ENCODE measurements around the gene ABCC11.

ABCC11 gene

DNA sequence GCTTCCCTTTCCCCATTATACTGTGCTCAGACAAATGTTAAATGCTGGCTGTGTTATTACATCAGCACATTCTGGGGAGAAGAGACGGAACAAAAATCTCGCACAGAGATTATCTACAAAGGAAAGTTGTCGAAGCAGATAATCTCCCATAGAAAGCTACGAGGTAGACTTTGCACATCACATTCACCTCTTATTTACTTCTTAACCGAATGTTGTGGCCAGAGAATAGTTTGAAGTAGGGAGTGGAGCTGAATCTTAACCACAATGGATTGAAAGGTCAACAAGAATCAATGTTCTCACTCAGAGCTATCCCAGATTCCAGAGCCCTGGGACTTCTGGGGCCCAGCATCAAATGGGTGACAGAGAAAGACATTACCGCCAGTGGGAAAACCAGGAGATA, 31.6 kb downstream of the ABCC11 start:
- TF ChIP-seq SP1 (IDR thresholded peaks at IDR 0.05) (no peak), NFRKB (IDR thresholded peaks at IDR 0.05) (no peak), L3MBTL2 (conservative IDR thresholded peaks at IDR 0.05) (no peak), LEF1 (IDR thresholded peaks at IDR 0.05; ENCODE audit: borderline replicate concordance) (no peak), ELF4 (IDR thresholded peaks at IDR 0.05) (no peak), FOXK2 (IDR thresholded peaks at IDR 0.05) (no peak), ARNT (IDR thresholded peaks at IDR 0.05) (no peak), BHLHE40 (IDR thresholded peaks at IDR 0.05; ENCODE audit: borderline replicate concordance) (no peak), FOXA1 (IDR thresholded peaks at IDR 0.05) (no peak), FOXM1 (IDR thresholded peaks at IDR 0.05; ENCODE audit: borderline replicate concordance) (no peak), TARDBP (IDR thresholded peaks at IDR 0.05) (no peak), ZNF384 (IDR thresholded peaks at IDR 0.05) (no peak), CTBP1 (IDR thresholded peaks at IDR 0.05; ENCODE audit: borderline replicate concordance) (no peak)
- TF ChIP-seq, protein P1, sequence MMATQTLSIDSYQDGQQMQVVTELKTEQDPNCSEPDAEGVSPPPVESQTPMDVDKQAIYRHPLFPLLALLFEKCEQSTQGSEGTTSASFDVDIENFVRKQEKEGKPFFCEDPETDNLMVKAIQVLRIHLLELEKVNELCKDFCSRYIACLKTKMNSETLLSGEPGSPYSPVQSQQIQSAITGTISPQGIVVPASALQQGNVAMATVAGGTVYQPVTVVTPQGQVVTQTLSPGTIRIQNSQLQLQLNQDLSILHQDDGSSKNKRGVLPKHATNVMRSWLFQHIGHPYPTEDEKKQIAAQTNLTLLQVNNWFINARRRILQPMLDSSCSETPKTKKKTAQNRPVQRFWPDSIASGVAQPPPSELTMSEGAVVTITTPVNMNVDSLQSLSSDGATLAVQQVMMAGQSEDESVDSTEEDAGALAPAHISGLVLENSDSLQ (IDR thresholded peaks at IDR 0.05): no peak
- ChIA-PET CTCF (no interaction called here), POLR2A (no interaction called here)
- DNase-seq (ENCODE audit: extremely low spot score): no peak

DNA sequence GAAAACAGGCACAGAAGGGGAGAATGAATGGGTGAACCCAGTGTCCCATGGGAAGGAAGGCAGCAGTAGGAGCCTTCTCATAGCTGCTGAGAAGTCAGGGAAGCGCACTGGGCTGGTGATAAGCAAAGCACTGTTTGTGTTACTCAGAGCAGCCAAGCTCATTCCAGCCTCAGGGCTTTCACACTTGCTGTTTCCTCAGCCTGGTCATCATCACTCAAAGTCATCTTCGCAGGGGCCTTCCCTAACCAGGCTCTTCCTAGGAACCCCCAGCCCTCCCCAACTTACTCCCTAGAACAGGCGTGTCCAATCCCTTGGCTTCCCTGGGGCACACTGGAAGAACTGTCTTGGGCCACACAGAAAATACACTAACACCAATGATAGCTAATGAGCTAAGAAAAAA, 35.3 kb downstream of the ABCC11 start:
- CTCF ChIA-PET: no interaction called here
- TF ChIP-seq HDGF (IDR thresholded peaks at IDR 0.05; ENCODE audit: borderline replicate concordance): no peak
- no peak for TF ChIP-seq SUZ12 (IDR thresholded peaks at IDR 0.05)
- TF ChIP-seq CTBP1 (IDR thresholded peaks at IDR 0.05; ENCODE audit: borderline replicate concordance): no peak
- no peak for TF ChIP-seq L3MBTL2 (conservative IDR thresholded peaks at IDR 0.05)
- no peak for TF ChIP-seq FOXK2 (IDR thresholded peaks at IDR 0.05)
- no peak for TF ChIP-seq LEF1 (IDR thresholded peaks at IDR 0.05; ENCODE audit: borderline replicate concordance)
- TF ChIP-seq FOXA1 (IDR thresholded peaks at IDR 0.05): no peak
- TF ChIP-seq ELF4 (IDR thresholded peaks at IDR 0.05): no peak
- TF ChIP-seq ARNT (IDR thresholded peaks at IDR 0.05): no peak
- TF ChIP-seq SP1 (IDR thresholded peaks at IDR 0.05): no peak
- no peak for TF ChIP-seq NFRKB (IDR thresholded peaks at IDR 0.05)
- TF ChIP-seq, protein P1 (IDR thresholded peaks at IDR 0.05): no peak
- TF ChIP-seq BHLHE40 (IDR thresholded peaks at IDR 0.05; ENCODE audit: borderline replicate concordance): no peak
- POLR2A ChIA-PET: no interaction called here
- DNase-seq (ENCODE audit: extremely low spot score): no peak

DNA sequence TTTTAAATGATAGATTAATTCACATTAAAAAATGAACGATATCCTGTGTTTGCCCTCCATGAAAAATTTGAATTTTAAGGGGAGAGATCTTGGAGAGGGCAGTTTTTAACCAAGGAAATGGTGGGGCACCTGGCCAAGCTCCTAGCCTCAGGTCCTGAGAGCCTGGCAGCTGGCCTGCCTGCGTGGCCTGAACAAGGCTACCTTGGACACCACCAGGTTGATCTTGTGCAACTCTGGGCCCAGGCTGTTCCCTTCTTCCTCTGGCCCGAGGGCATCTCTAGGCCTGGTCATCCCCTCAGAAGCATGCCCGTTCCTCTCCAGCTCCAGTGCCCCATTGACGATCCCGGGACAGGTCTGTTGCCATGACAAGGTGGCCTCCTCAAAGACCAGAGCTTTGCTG, 36.6 kb downstream of the ABCC11 start:
- no peak for TF ChIP-seq FOXA1 (IDR thresholded peaks at IDR 0.05)
- no peak for TF ChIP-seq ELF4 (IDR thresholded peaks at IDR 0.05)
- TF ChIP-seq FOXK2 (IDR thresholded peaks at IDR 0.05): no peak
- TF ChIP-seq, protein P1 (IDR thresholded peaks at IDR 0.05): no peak
- no peak for TF ChIP-seq SUZ12 (IDR thresholded peaks at IDR 0.05)
- CTCF ChIA-PET: no interaction called here
- no peak for DNase-seq (ENCODE audit: extremely low spot score)
- POLR2A ChIA-PET: no interaction called here

DNA sequence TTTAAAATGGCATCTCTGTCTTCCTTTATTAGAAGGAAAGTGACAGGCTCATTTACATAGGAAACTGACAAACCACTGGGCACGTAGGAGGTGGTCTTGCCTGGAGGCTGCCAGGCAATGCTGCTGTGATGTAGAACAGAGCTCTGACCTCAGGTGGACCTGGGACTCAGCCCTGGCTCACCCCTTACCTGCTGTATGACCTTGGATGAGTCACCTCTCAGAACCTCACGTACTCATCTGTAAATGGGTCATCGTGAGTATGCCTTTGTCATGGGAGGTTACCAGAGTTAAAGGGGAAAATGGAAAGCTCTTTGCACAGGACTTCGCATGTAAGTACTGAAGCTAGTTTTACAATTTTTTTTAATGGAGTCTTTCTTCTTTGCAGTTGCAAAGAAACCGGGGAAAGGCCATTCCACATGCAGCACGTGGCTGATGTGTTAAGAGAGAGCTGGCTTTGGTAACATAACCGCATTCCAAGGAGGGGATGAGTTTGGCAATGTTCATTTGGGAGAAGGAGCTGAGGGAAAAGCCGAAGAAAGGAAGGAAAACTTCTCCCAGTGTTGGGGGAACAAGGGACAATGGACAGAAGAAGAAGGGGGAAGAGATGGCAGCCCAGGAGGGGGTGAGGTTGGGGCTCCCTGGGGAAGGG, 40.6 kb downstream of the ABCC11 start:
- DNase-seq (ENCODE audit: extremely low spot score): no peak
- POLR2A ChIA-PET: no interaction called here
- CTCF ChIA-PET: no interaction called here
- TF ChIP-seq FOXK2 (IDR thresholded peaks at IDR 0.05) (no peak), LEF1 (IDR thresholded peaks at IDR 0.05; ENCODE audit: borderline replicate concordance) (no peak), HDGF (IDR thresholded peaks at IDR 0.05; ENCODE audit: borderline replicate concordance) (no peak), SP1 (IDR thresholded peaks at IDR 0.05) (no peak), FOXM1 (IDR thresholded peaks at IDR 0.05; ENCODE audit: borderline replicate concordance) (no peak)

DNA sequence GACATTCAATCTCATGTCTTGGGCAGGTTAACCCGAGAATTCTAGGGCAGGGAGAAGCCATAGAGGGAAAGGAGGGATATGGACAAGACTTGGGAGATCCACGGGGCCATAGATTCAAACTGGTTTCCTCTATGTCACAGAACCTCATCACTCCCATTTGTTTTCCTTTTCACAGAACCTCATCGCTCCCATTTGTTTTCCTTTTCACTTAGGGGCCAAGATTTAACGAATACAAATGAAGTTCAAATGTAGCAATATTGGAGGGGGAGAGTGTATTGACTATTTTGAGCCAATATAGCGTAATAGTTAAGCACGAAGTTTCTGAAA, 42.6 kb downstream of the ABCC11 start:
- no peak for DNase-seq (ENCODE audit: extremely low spot score)
- ChIA-PET POLR2A (no interaction called here), CTCF (no interaction called here)
- no peak for TF ChIP-seq FOXM1 (IDR thresholded peaks at IDR 0.05; ENCODE audit: borderline replicate concordance)
- no peak for TF ChIP-seq HDGF (IDR thresholded peaks at IDR 0.05; ENCODE audit: borderline replicate concordance)
- no peak for TF ChIP-seq SUZ12 (IDR thresholded peaks at IDR 0.05)
- no peak for TF ChIP-seq BHLHE40 (IDR thresholded peaks at IDR 0.05; ENCODE audit: borderline replicate concordance)
- TF ChIP-seq L3MBTL2 (conservative IDR thresholded peaks at IDR 0.05): no peak
- TF ChIP-seq NFRKB (IDR thresholded peaks at IDR 0.05): no peak
- TF ChIP-seq ELF4 (IDR thresholded peaks at IDR 0.05): no peak
- TF ChIP-seq, protein P1 (IDR thresholded peaks at IDR 0.05): no peak
- TF ChIP-seq CTBP1 (IDR thresholded peaks at IDR 0.05; ENCODE audit: borderline replicate concordance): no peak
- no peak for TF ChIP-seq FOXK2 (IDR thresholded peaks at IDR 0.05)
- no peak for TF ChIP-seq FOXA1 (IDR thresholded peaks at IDR 0.05)
- TF ChIP-seq TARDBP (IDR thresholded peaks at IDR 0.05): no peak
- no peak for TF ChIP-seq SP1 (IDR thresholded peaks at IDR 0.05)
- no peak for TF ChIP-seq LEF1 (IDR thresholded peaks at IDR 0.05; ENCODE audit: borderline replicate concordance)
- no peak for TF ChIP-seq ARNT (IDR thresholded peaks at IDR 0.05)
- TF ChIP-seq ZNF384 (IDR thresholded peaks at IDR 0.05): no peak
